GM23338 (cell line): Measurements from ENCODE around the gene GAPDHS. TPM values are rescaled to one million over a fixed set of nuclear protein-coding genes. Genes with fewer than 3 reads are reported as not detected.

Experiments used
- ATAC-seq: fragments of 200-7000 bp; cut with Tn5 transposase; 3 replicates; pipeline ENCODE4 v1.9.1; 2020
- DNase-seq: peaks from one replicate; pipeline ENCODE4 v3.0.0-alpha.2; 2015; ENCODE audit warnings: low spot score
- H2AFZ ChIP-seq: fragments of 200-600 bp; sonication (generic); 2 replicates; pipeline ENCODE4 v1.8.0; 2016; ENCODE audit warnings: antibody characterized with exemption, mild to moderate bottlenecking, moderate library complexity
- H3F3A ChIP-seq: fragments of 200-600 bp; sonication (generic); replicated peaks from 2 replicates; pipeline ENCODE4 v1.8.0; 2017; ENCODE audit warnings: antibody characterized with exemption, mixed run types, low read depth
- H3K27ac ChIP-seq: fragments of 200-600 bp; sonication (generic); 2 replicates; pipeline ENCODE4 v1.6.1; 2016; ENCODE audit warnings: low read depth
- H3K27me3 ChIP-seq: fragments of 200-600 bp; sonication (generic); 2 replicates; pipeline ENCODE4 v1.8.0; 2016; ENCODE audit warnings: mild to moderate bottlenecking, mixed run types, moderate library complexity; ENCODE audit not compliant: insufficient read depth
- H3K36me3 ChIP-seq: fragments of 200-600 bp; sonication (generic); 2 replicates; pipeline ENCODE4 v1.8.0; 2016; ENCODE audit warnings: mild to moderate bottlenecking; ENCODE audit not compliant: insufficient read depth
- H3K4me1 ChIP-seq: fragments of 200-600 bp; sonication (generic); 2 replicates; pipeline ENCODE4 v1.8.0; 2016; ENCODE audit warnings: mild to moderate bottlenecking, moderate library complexity; ENCODE audit not compliant: insufficient read depth
- H3K4me2 ChIP-seq: fragments of 200-600 bp; sonication (generic); 2 replicates; pipeline ENCODE4 v1.7.1; 2017; ENCODE audit warnings: mixed run types
- H3K4me3 ChIP-seq: fragments of 200-600 bp; sonication (generic); 2 replicates; pipeline ENCODE4 v1.6.1; 2016; ENCODE audit warnings: mixed run types
- H3K79me2 ChIP-seq: fragments of 200-600 bp; sonication (generic); replicated peaks from 2 replicates; pipeline ENCODE4 v1.8.0; 2017; ENCODE audit warnings: mild to moderate bottlenecking; ENCODE audit not compliant: insufficient read depth
- H3K9me2 ChIP-seq: fragments of 200-600 bp; sonication (generic); 2 replicates; pipeline ENCODE4 v1.8.0; 2017; ENCODE audit not compliant: insufficient read depth
- H4K20me1 ChIP-seq: fragments of 200-600 bp; sonication (generic); replicated peaks from 2 replicates; pipeline ENCODE4 v1.8.0; 2017; ENCODE audit warnings: mild to moderate bottlenecking; ENCODE audit not compliant: insufficient read depth
- H3K27ac Mint-ChIP-seq: 2 replicates; pipeline ENCODE4 v1.8.0; 2020; ENCODE audit warnings: inconsistent platforms, mild to moderate bottlenecking, moderate library complexity, mixed read lengths
- H3K27me3 Mint-ChIP-seq: 3 replicates; pipeline ENCODE4 v1.8.0; 2022; ENCODE audit warnings: low read depth, mild to moderate bottlenecking, moderate library complexity, mixed read lengths, inconsistent platforms; ENCODE audit not compliant: insufficient read depth, poor library complexity
- H3K36me3 Mint-ChIP-seq: 3 replicates; pipeline ENCODE4 v1.8.0; 2021; ENCODE audit warnings: low read depth, mild to moderate bottlenecking, inconsistent platforms, moderate library complexity, mixed read lengths
- H3K4me1 Mint-ChIP-seq: 3 replicates; pipeline ENCODE4 v1.8.0; 2020; ENCODE audit warnings: mild to moderate bottlenecking, inconsistent platforms, mixed read lengths
- H3K4me3 Mint-ChIP-seq: 3 replicates; pipeline ENCODE4 v1.8.0; 2021; ENCODE audit warnings: moderate library complexity, mild to moderate bottlenecking, inconsistent platforms, mixed read lengths
- H3K9me3 Mint-ChIP-seq: 3 replicates; pipeline ENCODE4 v1.8.0; 2020; ENCODE audit warnings: moderate library complexity, mild to moderate bottlenecking, inconsistent platforms, mixed read lengths
- CREB1 ChIP-seq: fragments of 250-450 bp; sonication (Bioruptor Pico); IDR thresholded peaks from 2 replicates; pipeline ENCODE4 v1.5.0; 2020; ENCODE audit warnings: low read depth, mild to moderate bottlenecking, moderate library complexity
- EZH2 ChIP-seq: fragments of 200-600 bp; sonication (generic); IDR thresholded peaks from one replicate; pipeline ENCODE4 v1.8.0; 2017; ENCODE audit warnings: antibody characterized with exemption, mild to moderate bottlenecking, low read depth; ENCODE audit not compliant: unreplicated experiment
- EZH2phosphoT487 ChIP-seq: fragments of 200-600 bp; sonication (generic); IDR thresholded peaks from one replicate; pipeline ENCODE4 v1.8.1; 2018; ENCODE audit warnings: antibody characterized with exemption; ENCODE audit not compliant: unreplicated experiment
- JUNB ChIP-seq: IDR thresholded peaks from one replicate; pipeline ENCODE4 v1.6.1; 2016; ENCODE audit warnings: antibody characterized with exemption; ENCODE audit not compliant: unreplicated experiment
- NANOG ChIP-seq: IDR thresholded peaks from 2 replicates; pipeline ENCODE4 v1.6.1; 2016; ENCODE audit warnings: antibody characterized with exemption, borderline replicate concordance
- STAT1 ChIP-seq: IDR thresholded peaks from one replicate; pipeline ENCODE4 v1.6.1; 2016; ENCODE audit warnings: antibody characterized with exemption; ENCODE audit not compliant: unreplicated experiment
- ZNF114 ChIP-seq: fragments of 250-450 bp; sonication (Bioruptor Pico); IDR thresholded peaks from 2 replicates; pipeline ENCODE4 v1.5.0; 2020; ENCODE audit warnings: mild to moderate bottlenecking, moderate library complexity
- ZNF331 ChIP-seq: fragments of 250-450 bp; sonication (Bioruptor Pico); IDR thresholded peaks from 2 replicates; pipeline ENCODE4 v1.5.0; 2020; ENCODE audit warnings: low read depth, mild to moderate bottlenecking, moderate library complexity
- polyA plus RNA-seq: library from polyadenylated mRNA; unstranded; fragments of >200 nt; fragmentation: Nextera tagmentation; extraction: Ambion mirVana; gene quantifications from 2 replicates; pipeline ENCODE4 v1.2.1, GENCODE V29; 2016
- total RNA-seq: library from RNA; depleted of rRNA; stranded (reverse); fragments of >200 nt; shearing (Covaris generic); gene quantifications from 2 replicates; pipeline ENCODE4 v1.2.3, GENCODE V29; 2014
- TF ChIP-seq, protein P1 (sequence below), 2 experiments: fragments of 200-600 bp in 1 of 2; sonication (generic) in 1 of 2; conservative IDR thresholded peaks; 2 replicates each; pipeline versions ENCODE4 v1.5.1 to v1.6.1; 2016 to 2017; ENCODE audit warnings: antibody characterized with exemption in 2 of 2, low read depth in 2 of 2, mild to moderate bottlenecking in 2 of 2, moderate library complexity in 1 of 2
- TF ChIP-seq, protein P2 (sequence below): IDR thresholded peaks from 2 replicates; pipeline ENCODE4 v1.6.1; 2016; ENCODE audit warnings: antibody characterized with exemption
- TF ChIP-seq, protein P3 (sequence below): IDR thresholded peaks from one replicate; pipeline ENCODE4 v1.6.1; 2018; ENCODE audit warnings: antibody characterized with exemption; ENCODE audit not compliant: unreplicated experiment

GAPDHS gene
- total and polyA plus RNA-seq, 2 experiments from 2014 or later = not detected

DNA sequence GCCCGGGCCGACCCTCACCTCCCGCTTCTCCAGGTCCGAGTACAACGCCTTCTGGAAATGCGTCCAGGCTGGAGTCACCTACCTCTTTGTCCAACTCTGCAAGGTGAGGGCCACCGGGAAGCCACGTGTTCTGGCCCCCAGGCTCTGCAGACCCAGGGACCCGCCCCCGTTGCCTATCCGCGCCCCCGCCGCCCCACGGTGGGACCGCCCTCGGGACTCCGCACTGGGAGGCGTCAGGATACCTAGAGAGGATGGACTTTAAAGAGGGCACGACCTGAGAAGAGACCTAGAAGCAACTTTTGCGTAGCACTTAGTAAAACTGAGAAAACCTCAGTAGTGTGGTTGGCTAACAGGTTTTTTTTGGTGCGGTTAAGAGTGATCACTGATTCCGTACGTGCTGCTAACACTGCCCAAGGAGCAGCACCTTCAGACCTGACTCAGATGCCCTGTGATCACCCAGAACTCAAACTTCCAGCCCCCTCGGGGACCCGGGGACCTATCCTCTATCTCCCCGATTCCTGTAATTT lies 12.7 kb downstream of the GAPDHS start:
- Mint-ChIP-seq H3K27me3 (peaks cover 9% of the 10 kb centered on the region), H3K9me3 (no peaks in the 10 kb centered on the region; the same call in 2 of the 3 replicates), H3K4me3 (peak overlapping the region; percentile 99), H3K36me3 (peaks cover 51% of the 10 kb centered on the region), H3K4me1 (peaks cover 29% of the 10 kb centered on the region), H3K27ac (peak overlapping the region; percentile 96)
- Histone ChIP-seq H3K36me3 (peaks cover 7% of the 10 kb centered on the region; the same call in 1 of the 2 replicates), H3K4me3 (peak overlapping the region; percentile 99), H3F3A (peaks cover 13% of the 10 kb centered on the region; the same call in 1 of the 2 replicates), H3K27me3 (no peaks in the 10 kb centered on the region), H2AFZ (peak overlapping the region; percentile 89), H3K79me2 (peaks cover 27% of the 10 kb centered on the region), H4K20me1 (peaks cover 9% of the 10 kb centered on the region), H3K27ac (peak overlapping the region; percentile 81; the same call in 1 of the 2 replicates), H3K9me2 (no peaks in the 10 kb centered on the region), H3K4me1 (peaks cover 15% of the 10 kb centered on the region; the same call in 1 of the 2 replicates), H3K4me2 (peak overlapping the region; percentile 98)
- peak; percentile 57 for ATAC-seq
- no peak for TF ChIP-seq STAT1
- TF ChIP-seq EZH2 = no peak
- no peak for TF ChIP-seq NANOG
- TF ChIP-seq, protein P1, sequence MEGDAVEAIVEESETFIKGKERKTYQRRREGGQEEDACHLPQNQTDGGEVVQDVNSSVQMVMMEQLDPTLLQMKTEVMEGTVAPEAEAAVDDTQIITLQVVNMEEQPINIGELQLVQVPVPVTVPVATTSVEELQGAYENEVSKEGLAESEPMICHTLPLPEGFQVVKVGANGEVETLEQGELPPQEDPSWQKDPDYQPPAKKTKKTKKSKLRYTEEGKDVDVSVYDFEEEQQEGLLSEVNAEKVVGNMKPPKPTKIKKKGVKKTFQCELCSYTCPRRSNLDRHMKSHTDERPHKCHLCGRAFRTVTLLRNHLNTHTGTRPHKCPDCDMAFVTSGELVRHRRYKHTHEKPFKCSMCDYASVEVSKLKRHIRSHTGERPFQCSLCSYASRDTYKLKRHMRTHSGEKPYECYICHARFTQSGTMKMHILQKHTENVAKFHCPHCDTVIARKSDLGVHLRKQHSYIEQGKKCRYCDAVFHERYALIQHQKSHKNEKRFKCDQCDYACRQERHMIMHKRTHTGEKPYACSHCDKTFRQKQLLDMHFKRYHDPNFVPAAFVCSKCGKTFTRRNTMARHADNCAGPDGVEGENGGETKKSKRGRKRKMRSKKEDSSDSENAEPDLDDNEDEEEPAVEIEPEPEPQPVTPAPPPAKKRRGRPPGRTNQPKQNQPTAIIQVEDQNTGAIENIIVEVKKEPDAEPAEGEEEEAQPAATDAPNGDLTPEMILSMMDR (conservative IDR thresholded peaks at IDR 0.05; ENCODE audit: low read depth in 2 of 2) = no peak
- TF ChIP-seq JUNB = no peak
- TF ChIP-seq ZNF114 (CRISPR knock-in tag) = no peak
- TF ChIP-seq, protein P2, sequence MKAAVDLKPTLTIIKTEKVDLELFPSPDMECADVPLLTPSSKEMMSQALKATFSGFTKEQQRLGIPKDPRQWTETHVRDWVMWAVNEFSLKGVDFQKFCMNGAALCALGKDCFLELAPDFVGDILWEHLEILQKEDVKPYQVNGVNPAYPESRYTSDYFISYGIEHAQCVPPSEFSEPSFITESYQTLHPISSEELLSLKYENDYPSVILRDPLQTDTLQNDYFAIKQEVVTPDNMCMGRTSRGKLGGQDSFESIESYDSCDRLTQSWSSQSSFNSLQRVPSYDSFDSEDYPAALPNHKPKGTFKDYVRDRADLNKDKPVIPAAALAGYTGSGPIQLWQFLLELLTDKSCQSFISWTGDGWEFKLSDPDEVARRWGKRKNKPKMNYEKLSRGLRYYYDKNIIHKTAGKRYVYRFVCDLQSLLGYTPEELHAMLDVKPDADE = no peak
- TF ChIP-seq CREB1 (CRISPR knock-in tag) = no peak
- TF ChIP-seq, protein P3, sequence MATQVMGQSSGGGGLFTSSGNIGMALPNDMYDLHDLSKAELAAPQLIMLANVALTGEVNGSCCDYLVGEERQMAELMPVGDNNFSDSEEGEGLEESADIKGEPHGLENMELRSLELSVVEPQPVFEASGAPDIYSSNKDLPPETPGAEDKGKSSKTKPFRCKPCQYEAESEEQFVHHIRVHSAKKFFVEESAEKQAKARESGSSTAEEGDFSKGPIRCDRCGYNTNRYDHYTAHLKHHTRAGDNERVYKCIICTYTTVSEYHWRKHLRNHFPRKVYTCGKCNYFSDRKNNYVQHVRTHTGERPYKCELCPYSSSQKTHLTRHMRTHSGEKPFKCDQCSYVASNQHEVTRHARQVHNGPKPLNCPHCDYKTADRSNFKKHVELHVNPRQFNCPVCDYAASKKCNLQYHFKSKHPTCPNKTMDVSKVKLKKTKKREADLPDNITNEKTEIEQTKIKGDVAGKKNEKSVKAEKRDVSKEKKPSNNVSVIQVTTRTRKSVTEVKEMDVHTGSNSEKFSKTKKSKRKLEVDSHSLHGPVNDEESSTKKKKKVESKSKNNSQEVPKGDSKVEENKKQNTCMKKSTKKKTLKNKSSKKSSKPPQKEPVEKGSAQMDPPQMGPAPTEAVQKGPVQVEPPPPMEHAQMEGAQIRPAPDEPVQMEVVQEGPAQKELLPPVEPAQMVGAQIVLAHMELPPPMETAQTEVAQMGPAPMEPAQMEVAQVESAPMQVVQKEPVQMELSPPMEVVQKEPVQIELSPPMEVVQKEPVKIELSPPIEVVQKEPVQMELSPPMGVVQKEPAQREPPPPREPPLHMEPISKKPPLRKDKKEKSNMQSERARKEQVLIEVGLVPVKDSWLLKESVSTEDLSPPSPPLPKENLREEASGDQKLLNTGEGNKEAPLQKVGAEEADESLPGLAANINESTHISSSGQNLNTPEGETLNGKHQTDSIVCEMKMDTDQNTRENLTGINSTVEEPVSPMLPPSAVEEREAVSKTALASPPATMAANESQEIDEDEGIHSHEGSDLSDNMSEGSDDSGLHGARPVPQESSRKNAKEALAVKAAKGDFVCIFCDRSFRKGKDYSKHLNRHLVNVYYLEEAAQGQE = no peak
- TF ChIP-seq EZH2phosphoT487 = no peak
- TF ChIP-seq ZNF331 (CRISPR knock-in tag) = no peak
- DNase-seq = peak; percentile 63
